HG02798 (cell line): ENCODE measurements around the gene TUBB6.

Experiments used
- ATAC-seq: cut with Tn5 transposase; IDR thresholded peaks from one replicate; pipeline ENCODE4 v1.9.1; 2021; ENCODE audit warnings: mild to moderate bottlenecking; ENCODE audit not compliant: unreplicated experiment, poor library complexity

TUBB6 gene

GRCh38 chr18:12288403-12288755 lies 19.7 kb upstream of the TUBB6 start:
- ATAC-seq = no peak

DNA sequence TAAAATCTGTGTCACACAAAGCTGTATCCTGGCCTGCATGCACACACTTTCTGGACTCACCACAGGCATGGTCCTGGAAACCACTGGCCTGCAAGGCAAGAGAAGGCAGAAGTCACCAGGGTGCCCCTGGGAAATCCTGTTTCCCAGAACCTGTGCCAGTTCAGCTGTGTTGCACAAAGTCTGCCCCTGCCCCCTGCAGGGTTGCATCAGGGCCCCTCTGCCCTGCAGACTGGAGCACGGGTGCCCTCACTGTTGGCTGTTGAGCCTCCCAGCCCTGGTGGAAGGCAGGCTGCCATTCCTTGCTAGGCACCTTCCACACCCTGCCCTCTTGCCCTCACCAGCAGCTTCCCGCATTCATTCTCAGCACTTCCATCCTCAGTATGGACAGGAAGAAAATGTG lies 18.0 kb upstream of the TUBB6 start:
- no peak for ATAC-seq

DNA sequence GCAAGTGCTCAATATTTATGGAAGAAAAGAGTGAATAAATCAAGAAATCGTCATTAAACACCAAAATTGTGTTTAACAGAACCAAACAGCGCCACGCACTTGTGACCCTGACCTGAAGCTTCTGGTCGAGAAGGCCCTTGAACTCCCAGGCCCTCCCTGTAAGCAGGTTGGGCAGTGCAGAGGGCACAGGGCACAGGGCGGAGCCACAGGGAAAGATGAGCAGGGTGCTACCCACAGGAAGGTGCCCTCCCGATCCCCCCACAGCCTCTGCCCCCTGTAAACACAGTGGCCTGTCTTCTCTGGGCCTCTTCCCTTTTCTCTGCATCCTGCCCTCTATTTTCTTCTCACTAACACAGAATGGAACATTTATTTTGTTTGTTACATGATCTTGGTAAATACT lies 16.9 kb upstream of the TUBB6 start:
- ATAC-seq = no peak

- no peak for ATAC-seq
These were observed 16.4 kb upstream of the TUBB6 start for GRCh38 chr18:12291690-12292089.

GRCh38 chr18:12293831-12294230 lies 14.2 kb upstream of the TUBB6 start:
- no peak for ATAC-seq

DNA sequence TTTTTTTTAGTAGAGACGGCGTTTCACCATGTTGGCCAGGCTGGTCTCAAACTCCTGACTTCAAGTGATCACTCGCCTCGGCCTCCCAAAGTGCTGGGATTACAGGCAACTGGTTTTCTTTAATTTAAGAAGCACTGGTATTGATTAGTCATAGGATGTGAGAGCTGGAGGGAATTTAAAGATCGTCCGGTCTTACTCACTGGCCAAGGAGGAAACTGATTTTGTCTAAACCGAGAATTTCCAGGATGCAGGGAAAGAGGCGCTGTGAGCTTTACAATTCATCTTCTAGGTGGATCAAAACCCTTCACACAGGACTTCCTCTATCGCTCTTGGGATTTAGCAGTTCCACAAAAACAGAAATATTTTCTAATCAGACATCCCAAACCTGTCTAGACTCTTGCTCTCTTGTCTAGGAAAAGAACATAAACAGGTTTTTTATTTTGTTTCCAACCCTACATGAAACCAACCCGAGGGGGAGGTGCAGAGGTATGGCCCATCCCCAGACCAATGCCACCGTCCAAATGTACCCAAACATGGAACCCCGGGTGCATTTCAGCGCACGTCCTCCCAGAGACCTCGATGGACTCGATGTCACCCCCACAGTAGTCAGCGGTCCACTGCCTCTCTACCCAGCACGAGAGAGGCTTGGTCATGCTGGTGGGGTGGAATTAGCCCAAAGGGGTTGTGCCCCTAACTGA lies 12.5 kb upstream of the TUBB6 start:
- no peak for ATAC-seq

- ATAC-seq = no peak
These were observed 12.0 kb upstream of the TUBB6 start for GRCh38 chr18:12296087-12296403.

DNA sequence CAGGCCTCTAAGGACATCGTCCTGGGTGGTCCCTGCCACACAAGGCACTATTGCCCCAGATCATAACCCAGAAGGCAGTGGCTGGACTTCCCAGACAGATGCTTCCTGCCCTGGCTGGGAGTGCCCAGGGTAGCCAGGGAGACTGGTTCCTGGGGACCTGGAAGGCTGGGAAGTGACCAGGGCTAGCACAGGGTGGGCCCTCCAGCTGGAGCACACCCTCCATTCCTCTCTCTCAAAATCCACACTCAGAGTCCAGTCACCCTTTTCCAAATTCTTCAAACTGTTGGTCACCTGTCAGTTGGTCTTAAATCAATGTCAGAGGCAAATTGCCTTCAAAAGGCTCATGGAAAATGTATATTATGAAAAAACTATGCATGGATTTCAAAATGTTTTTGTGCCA lies 11.6 kb upstream of the TUBB6 start:
- ATAC-seq = no peak

DNA sequence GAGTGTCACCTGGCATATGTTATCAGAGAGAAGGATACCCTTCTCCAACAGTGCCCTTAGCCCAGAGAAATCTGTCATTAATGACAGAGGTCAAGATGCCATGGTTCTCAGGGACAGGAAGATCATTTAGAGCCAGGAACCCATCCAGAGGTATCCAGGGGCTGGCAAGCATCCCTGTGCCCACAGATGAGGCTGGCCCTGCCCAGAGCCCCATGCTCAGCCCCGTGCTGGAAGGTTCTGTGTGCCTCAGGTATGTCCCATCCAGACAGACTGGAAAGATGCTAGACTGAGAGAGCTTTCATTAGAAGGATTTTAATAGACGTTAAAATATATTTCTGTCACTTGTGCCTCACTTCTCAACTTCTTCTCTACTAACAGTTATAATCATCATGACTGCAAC lies 8.2 kb upstream of the TUBB6 start:
- ATAC-seq = no peak

DNA sequence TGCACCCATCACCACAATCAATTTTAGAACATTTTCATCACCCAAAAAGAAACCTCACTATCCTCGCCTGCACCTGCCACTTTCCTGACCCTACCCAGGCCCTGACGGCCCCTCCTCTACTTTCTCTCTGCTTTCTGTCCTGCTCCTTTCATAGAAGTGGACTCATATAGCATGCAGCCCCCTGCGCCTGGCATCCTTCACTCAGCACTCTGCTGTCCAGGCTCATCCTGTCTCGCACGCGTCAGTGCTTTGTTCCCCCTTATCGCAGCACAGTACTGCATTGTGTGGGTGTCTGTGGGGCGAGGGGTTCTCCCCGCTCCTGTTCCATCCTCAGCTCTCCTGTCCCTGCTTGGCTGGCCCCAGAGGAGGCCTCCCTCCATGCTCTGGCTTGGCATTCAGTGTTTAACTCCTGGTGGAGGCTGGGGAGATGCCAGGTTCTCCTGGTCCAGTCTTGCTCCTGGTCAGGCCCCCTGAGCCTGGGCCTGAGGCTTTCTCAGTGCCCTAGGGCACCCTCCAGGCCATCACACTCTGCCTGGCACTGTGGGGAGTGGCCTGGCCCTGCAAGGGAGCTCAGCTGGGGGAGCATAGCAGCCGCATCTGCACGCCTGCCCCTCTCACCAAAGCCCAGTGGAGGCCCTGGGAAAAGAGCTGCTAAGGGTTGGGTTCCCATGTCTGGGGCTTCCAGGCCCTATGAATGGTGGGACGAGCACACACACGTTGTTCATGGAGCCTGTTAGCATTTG lies 6.6 kb upstream of the TUBB6 start:
- ATAC-seq = no peak

DNA sequence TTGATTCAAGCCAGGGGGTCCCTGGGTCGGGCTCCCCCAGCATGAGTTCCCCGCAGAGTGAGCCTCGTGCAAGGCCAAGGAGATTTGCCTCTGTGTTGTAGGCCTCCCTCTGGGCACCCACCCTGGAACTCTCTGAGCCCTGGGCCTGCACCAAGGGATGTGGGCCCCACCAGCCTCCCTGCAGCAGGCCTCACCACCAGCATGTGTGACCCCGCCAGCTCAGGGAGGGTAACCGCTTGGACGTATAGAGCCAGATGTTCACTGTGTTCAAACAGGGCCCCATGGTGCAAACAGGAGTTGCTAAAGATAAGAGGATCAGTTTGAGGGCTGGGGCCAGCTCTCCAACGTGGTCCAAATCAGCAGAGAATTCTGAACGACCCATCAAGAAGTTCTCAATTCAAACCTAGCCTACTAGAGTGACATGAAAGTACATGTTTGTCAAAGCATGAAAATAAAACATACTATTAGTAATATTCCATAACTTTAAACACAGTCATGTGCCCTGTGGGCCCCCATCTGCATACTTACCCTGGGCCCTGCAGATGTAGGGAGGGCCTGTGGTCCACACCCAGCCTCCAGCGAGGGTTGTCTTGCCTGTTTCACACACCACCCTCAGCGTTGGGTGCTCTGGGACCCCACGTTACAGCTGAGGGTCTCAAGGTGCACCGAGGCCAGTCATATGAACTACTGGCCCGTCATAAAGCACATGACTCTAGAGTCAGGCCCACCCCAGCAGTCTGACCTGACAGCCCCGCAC lies 5.5 kb upstream of the TUBB6 start:
- ATAC-seq = no peak

DNA sequence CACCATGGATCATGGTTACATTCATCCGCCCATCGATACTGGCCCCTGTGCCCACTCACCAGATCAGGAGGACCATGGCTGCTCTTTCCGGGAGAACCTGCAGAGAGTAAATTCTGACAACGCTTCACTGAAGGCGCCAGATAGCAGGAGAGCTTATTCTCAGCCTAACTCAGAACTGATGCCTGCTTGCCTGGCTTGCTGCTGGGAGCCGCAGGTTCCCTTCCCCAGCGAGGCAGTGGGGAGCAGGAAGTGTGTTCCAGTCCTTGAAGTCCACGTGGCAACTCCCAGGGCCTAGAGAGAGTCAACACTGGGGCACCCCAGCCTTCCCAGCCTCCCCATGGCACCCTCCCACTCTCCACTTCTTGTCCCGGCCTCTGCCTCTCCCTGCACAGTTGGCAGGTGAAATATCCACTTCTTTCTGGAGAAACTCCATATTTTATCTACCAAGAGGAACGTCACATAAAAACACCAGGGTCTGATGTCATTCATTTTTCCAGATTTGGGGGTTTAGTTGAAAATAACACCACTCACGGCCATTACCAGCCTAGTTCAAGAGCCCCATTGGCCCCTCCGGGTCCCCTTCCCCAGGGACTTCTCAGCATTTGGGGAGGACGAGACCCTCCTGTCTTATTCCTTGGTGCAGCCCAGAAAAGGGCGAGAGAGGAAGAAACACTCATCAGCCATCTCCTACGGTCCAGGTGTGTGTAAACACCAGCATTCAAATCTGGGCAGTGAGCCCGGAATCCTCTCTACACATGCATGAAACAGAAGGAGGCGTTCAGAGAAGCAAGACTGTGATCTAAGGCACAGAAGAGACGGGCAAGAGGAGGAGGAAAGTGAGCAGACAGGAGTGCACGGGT lies 3.5 kb upstream of the TUBB6 start:
- no peak for ATAC-seq

- no peak for ATAC-seq
These were observed 2.8 kb upstream of the TUBB6 start for GRCh38 chr18:12305211-12305610.

DNA sequence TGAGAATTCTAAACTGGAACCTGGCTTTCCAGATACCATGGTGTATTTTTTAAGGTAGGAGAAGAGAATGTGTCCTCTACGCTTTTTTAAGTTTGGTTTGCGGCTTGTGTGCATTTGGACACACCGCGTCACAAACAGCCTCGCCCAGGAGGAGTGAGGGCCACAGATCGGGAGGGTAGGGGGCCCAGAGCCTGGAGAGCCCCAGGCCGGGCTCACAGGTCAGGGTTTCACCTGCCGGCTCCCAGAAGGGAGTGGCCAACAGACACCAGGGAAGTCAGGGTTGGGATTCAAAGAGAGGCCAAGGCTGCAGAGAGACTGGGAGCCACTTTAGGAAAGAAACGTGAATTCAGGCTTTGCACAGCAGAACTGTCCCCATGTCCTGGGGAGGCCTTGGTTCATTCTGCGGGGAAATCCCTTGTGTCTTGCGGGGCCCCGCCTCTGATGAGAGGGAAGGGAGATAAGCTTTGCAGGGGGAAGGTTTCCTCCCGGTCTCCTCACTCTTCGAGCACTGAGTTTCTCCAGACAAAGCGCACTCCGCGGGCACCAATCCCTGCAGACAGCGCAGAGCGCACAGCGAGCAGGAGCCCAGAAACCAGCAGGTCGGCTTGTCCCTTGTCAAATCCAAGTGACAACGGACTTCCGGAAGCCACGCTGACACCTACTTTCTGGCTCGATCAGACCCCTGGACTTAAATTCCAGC lies 2.0 kb upstream of the TUBB6 start:
- ATAC-seq = no peak

DNA sequence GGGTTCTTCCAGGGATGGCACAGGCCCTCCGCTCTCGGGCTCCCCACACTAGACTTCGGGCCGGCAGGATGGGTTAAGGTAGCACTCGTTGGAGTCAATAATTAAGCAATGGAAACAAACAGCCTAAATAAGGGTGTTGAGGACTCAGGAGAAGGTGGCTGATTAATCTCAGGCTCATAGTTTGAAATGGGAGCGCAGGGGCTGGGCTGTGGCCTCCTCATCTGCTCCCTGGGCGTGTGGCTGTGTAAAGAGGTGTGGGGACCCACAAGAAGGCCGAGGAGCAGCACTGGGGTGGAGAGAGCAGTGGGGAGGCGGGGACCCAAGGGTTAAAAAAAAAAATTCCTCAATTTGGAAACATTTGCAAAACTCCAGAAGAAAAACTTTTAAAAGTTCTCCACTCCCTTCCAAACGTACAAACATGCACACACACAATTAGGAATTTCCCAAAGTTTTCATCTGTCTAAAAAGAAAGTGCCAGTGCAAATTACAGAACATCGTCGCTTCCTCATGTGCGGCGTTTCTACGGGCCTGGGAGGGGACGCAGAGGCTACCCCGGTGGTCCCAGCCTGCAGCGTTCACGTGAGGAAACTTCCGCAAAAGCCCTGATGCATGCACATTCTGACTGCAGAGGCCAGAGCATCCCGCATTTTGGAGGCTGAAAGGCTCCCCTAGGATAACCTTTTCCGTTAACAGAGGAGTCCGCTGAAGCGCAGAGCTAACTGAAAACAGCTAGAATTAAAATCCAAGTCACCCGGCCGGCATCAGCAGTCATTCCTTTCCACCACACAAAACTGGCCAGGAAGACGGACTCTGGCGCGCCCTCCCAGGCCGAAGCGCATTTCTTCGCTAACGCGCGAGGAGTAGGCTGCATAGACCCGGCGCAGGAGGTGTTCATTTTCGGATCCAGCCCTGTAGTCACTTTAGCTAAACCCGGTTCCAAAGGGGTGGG lies 1.0 kb upstream of the TUBB6 start:
- no peak for ATAC-seq

DNA sequence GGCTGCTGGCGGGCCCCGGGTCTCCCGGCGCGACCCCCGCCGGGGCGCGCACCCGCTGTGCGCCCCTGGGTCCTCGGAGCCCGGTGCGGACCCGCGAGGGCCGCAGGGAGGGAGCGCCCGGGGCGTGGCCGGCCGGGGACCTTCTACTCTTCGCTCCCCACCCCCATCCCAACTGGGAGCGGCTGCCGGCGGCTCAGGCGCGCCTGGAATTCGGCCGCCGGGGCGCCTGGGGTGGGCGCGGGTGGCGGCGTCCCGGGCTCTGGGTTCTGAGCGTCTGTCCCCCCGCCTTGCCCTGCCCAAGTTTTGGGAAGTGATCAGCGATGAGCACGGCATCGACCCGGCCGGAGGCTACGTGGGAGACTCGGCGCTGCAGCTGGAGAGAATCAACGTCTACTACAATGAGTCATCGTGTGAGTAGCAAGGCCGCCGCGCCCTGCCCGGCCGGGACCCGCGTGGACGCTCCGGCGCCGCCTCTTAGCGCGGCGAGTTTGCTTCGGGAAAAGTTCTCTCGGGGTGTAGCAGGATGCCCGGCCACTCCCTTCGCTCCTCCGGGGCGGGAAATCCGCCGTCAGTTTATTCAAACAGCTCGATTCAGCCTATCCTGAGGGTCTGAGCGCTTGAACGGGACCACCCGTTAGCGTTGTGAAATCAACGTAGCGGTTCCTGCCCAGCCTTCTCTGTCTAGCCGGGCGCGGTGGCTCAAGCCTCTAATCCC lies 502 bp downstream of the TUBB6 start:
- peak; percentile 68 for ATAC-seq

- no peak for ATAC-seq
These were observed 1.7 kb downstream of the TUBB6 start for GRCh38 chr18:12309683-12310198.

DNA sequence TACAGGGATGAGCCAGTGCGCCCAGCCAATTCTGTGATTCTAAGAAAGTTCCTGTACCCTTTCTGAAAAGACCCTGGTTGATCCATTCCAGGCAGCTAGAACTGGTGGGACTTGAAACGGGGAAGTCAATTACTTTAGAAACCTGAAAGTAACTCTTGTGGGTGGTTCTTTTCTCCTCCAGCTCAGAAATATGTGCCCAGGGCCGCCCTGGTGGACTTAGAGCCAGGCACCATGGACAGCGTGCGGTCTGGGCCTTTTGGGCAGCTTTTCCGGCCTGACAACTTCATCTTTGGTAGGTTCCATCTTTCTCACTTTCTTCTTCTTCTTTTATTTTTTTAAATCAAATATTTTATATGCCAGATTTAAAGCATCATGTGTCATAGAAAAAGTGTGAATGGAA lies 2.7 kb downstream of the TUBB6 start:
- ATAC-seq = no peak
